HG03280 (cell line): ENCODE data around the gene HTR3B.
"Not testable (repeated sequence)": the region's sequence is repeated elsewhere in the genome, so short reads cannot be mapped to it uniquely, and the experiment has no call there.

Experiments
- ATAC-seq: cut with Tn5 transposase; IDR thresholded peaks from one replicate; pipeline ENCODE4 v1.9.1; 2021; ENCODE audit warnings: mild to moderate bottlenecking, moderate library complexity; ENCODE audit not compliant: unreplicated experiment

The HTR3B gene, protein sequence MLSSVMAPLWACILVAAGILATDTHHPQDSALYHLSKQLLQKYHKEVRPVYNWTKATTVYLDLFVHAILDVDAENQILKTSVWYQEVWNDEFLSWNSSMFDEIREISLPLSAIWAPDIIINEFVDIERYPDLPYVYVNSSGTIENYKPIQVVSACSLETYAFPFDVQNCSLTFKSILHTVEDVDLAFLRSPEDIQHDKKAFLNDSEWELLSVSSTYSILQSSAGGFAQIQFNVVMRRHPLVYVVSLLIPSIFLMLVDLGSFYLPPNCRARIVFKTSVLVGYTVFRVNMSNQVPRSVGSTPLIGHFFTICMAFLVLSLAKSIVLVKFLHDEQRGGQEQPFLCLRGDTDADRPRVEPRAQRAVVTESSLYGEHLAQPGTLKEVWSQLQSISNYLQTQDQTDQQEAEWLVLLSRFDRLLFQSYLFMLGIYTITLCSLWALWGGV

DNA sequence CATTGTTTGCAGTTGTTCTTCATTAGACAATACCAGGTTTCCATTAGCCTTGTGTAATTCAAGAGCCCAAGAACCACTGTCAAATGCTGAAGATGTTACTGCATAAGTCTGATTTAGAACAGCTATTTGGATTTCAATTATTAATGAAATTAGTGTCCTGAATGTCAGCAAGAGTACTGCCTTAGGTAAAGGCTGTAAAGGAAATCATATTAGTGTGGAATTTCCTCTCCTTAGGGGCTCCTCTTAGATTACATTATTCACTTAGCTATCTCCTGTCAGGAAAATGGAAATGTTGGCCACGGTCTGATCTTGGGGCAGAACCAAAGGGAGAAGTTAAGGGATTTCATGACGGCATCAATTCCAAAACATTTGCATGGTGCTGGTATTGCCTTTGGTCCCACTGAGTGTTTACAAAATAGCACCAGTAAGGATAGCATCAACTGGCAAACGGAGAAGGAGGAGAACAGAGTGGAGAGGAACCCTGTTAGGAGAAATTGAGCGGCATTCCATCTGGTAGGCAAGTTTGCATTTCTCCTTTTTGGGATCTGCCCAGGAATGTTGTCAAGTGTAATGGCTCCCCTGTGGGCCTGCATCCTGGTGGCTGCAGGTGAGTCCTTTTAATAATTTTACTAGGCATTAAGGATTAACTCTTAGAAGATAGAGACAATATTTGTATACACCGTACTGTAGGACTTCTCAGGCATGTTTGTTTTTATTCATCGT lies at the start of gene HTR3B:
TSS of gene HTR3B (plus strand) at position 418 of the 723 bp plus-strand sequence. CDS start at position 556, 138 bp downstream.
- ATAC-seq: no peak

DNA sequence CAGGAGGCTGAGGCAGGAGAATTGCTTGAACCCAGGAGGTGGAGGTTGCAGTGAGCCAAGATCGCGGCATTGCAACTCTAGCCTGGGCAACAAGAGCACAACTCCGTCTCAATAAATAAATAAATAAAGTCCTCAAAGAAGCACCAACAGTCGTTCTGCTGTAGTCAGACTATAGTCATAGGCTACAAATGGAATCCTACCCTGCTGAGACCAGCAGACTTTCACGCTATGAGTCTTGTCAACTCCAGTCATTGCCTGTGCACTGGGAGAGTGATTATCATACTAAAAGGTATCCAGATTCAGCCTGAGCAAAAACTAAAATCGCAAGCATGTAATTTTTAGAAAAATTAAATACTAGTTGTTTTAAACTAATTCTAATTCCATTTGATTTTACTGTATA lies 48.8 kb upstream of the HTR3B start:
- ATAC-seq: no peak

DNA sequence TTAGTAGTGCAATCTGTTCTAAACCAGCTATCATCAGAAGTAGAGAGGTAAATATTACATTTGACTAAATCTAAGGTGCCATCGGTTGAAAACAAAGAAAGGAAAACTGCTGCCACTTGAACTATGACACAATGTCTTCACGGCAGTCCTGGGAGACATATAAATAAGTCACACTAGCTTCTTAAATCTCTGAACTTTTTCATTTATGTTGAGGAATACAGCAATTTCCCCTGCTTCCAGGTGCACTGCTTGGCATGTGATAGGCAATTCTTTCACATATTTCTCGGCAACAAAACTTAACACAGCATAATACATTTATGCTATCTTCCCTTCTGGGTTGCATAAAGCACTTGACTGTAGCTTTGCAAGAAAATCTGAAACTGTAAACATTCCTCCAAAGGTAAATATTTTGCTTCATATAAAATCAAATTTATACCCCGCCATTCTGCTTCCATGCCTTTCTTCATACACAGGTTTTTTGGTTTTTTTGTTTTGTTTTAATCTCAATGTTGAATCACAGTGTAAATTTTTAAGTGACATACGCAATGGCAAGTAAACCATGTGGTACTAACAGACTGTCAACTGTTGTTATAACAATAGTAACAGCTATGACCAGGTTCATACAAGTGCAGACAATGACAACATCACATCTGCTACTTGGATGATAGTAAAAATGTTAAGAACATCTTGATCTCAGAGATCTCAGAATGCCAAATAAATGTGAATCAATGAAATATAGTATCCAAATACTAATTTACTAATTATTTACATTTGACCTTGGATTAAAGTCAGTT lies 47.4 kb upstream of the HTR3B start:
- ATAC-seq: no peak

DNA sequence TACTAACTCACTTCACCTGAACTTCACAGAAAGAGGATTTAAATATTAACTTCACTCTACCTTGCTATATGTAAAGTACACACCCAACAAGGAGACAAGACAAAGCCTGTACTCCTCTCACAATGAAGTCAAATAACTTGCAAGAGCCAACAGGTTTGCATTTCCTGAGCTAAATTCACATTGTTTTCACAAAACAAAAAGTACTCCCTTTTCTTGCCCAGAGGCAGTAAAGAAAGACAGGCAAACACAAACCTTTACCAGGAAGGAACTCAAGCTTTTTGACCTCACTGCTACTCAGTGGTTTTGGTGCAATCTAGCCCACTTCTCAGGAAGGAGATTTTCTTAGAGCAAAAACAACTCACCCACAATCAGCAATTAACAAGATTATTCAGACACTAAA lies 44.9 kb upstream of the HTR3B start:
- ATAC-seq: no peak

DNA sequence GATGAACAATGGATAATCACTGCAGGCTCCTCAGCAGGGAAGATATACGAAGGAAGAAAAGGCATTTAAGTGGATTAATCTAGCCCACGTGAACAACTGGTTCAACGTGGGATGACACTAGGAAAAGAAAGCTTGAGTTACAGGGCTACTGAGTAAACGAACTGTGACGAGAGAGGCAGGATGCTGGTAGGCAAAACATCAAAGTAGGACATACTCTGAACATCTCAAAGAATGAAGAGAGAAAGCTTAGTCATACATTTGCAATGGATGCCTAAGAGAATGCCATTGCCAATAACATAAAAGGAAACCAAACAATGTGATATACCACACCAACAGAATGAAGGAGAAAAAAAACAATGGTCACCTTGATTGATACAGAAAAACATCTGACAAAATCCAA lies 42.2 kb upstream of the HTR3B start:
- no peak for ATAC-seq

DNA sequence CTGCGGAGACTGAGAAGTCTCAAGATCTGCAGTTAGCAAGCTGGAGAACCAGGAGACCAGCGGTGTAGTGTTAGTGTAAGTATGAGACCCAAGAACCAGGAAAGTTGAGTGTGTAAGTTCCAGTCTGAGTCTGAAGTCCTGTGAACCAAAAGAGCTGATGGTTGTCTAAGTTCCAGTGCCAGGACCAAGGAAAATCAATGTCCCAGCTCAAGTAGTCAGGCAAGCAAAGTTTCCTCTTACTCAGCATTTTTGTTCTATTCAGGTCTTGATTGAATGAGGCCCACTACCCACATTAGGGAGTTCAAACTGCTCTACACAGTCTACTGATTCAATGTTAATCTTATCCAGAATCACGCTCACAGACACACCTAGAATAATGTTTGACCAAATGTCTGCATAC lies 40.2 kb upstream of the HTR3B start:
- no peak for ATAC-seq

DNA sequence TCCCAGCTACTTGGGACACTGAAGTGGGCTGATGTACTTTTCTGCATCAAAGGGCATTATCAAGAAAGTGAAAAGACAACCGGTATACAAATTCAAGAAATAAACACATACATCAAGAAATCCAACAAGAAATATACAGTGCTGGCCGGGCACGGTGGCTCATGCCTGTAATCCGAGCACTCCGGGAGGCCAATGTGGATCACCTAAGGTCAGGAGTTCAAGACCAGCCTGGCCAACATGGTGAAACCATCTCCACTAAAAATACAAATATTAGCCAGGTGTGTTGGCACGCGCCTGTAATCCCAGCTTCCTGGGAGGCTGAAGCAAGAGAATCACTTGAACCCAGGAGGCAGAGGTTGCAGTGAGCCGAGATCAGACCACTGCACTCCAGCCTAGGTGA lies 38.7 kb upstream of the HTR3B start:
- ATAC-seq: no peak

DNA sequence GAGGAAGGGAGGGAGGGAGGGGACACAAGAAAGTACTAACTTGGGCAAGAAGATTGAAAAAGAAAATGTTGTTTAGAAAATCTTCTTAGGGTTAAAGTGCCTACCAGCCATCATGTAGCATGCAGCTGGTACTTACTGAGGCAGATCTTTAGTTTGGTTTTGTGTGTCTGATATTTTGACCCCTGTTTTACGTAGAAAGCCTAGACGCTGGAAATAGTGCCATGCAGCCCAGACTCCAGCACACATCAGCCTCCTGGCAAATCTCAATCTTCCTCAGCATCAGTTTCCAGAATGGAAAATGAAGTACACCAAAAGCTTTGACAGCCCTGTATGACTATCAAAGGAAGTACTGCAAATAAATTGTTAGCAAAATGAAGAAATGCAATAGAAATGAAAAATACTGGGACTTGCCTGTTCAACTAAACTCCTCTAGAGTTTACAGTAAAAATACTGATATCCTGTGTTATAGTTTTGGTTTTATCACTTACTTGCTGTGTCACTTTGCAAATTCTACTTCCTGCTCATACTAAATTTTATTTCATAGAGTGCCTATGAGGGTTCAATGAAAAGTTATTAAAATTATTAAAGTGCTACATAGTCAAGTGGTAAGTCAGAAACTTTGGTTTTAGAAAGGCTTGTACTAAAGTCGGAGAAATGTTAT lies 36.6 kb upstream of the HTR3B start:
- ATAC-seq: no peak

DNA sequence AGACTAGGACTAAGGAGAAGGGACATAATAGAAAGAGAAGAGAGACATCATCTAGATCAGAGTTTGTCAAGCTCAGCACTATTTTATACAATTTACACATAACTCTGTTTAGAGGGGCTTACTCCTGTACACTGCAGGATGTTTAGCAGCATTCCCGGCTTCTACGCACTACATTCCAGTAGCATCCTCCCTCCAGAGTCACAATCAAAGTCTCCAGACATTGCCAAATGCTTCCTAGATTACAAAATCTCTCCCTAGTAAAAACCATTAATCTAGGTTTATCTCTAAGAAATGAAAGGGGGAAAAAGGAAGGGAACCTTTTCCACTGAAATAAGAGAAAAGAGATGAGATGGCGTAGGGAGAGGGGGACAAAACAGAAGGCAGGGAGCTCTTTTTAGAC lies 33.3 kb upstream of the HTR3B start:
- no peak for ATAC-seq

DNA sequence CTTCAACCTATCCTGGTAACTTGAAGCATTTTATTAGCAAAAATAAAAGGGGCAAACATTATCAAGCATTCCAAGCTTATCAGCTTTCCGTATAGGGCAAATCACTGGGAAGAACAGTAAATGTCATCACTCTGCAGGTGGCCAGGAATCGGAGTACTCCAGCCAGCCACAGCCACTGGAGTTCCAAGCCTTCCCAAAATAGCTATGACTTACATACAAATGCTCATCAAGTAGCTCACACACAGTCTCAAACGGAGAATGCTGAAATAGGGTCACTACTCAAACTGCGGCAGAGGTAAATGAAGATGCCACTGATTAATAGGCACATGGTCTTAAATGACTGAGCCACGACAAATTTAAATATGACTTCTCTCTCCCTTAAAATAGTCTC lies 31.4 kb upstream of the HTR3B start:
- ATAC-seq: no peak

DNA sequence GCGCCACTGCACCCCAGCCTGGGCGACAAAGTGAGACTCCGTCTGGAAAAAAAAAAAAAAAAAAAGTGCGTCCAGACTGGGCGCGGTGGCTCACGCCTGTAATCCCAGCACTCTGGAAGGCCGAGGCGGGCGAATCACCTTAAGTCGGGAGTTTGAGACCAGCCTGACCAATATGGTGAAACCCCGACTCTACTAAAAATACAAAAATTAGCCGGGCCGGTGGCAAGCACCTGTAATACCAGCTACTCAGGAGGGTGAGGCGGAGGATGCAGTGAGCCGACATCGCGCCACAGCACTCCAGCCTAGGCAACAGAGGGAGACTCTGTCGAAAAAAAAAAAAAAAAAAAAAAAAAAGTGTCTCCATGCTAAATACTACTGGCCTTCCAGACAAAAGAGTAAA lies 30.5 kb upstream of the HTR3B start:
- ATAC-seq: no peak

DNA sequence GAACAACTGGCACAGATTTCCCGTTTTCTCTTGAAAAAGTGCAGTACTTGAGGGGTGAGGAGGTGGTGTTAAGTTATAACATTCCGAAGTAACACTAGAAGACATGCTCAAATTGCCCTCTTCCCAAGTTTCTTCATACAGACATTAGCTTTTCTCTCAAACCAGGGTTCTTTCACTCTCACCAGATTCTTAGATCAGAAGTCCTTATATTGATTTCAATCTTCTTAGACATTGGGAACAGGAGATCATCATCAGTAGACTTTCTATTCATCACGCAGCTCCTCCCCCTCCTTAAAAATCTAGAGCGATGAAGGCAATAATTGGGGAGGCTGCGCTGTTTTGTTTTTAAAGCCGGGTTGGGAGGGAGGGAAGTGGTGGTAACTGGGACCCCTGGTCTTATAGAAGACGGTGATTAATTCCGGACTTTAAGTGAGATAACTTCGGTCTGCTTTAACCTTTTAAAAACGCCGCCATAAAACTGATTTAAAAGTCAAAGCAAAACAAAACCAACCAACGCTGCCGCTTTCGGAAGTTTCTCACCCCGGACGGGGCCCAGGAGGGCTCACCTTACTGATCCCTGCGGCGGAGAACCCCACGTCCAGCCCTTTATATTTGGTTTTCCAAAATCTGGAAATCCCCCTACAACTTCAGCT lies 29.9 kb upstream of the HTR3B start:
- peak; percentile 36 for ATAC-seq

DNA sequence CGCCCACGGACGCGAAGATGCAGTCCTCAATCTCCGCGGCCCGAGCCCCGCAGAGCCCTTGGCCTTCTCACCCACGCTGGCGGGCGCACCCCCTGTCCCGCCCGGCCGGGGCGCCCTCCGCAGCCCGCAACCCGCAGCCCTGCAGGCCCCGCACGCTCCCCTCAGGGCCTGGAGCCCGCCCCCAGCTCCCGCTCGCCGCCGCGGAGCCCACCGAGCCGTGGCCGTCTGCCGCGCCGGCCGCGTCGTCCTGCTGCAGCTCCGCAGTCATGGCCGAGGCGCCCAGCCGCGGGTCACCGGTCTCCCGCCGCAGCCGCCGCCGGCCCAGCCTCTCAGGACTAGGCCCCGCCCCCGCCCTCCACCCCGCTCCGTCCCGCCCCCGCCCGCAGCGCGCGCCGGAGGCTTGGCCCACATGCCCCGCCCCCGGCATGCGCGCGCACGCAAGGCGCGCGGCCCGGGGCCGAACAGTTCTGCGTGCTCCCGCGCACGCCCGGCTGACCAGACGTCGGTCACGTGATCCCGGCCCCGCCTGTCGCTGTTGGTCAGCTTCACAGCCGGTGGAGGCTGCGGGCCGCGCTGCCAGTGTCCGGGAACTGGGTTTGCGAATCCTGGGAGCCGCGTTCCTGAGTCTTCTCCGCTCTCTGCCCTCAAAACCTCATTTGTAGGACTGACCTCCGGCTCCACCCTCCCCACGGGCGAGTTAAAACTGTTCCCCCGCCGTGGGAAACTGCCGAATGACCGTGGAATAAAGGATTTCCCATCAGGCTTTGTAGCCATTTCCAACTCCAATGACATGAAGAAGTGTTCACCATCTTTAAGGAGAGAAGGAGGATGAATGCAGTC lies 29.1 kb upstream of the HTR3B start, which contains the start of gene USP28:
TSS of gene USP28 (minus strand) at position 339 of the 840 bp plus-strand sequence. CDS start at position 268, 71 bp downstream.
- peak; percentile 81 for ATAC-seq

DNA sequence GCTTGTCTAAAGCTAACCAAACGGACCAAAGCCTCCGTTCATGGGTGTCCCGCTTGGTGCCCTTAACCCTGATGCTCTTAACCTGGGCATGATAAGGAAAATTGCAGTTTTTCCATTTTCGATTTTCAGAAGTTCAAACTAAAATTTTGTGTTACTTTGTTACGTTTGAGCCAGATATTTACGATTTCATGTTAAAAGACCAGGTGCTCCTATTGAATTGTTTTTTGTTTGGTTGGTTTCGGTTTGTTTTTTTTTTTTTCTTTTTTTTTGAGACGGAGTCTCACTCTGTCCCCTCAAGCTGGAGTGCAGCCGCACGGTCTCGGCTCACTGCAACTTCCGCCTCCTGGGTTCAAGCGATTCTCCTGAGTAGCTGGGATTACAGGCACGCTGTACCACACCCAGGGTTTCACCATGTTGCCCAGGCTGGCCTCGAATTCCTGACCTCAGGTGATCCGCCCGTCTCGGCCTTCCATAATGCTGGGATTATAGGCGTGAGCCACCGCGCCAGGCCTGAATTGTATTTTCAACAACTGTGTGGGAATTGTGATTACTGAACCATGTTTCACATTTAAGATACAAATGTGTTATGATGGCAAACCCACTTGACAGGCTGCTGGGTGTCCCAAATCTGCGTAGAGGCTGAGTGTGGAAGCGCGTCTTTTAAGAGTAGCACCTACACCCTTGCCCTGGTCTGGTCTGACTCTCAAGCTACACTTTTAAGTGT lies 28.4 kb upstream of the HTR3B start:
- no peak for ATAC-seq

DNA sequence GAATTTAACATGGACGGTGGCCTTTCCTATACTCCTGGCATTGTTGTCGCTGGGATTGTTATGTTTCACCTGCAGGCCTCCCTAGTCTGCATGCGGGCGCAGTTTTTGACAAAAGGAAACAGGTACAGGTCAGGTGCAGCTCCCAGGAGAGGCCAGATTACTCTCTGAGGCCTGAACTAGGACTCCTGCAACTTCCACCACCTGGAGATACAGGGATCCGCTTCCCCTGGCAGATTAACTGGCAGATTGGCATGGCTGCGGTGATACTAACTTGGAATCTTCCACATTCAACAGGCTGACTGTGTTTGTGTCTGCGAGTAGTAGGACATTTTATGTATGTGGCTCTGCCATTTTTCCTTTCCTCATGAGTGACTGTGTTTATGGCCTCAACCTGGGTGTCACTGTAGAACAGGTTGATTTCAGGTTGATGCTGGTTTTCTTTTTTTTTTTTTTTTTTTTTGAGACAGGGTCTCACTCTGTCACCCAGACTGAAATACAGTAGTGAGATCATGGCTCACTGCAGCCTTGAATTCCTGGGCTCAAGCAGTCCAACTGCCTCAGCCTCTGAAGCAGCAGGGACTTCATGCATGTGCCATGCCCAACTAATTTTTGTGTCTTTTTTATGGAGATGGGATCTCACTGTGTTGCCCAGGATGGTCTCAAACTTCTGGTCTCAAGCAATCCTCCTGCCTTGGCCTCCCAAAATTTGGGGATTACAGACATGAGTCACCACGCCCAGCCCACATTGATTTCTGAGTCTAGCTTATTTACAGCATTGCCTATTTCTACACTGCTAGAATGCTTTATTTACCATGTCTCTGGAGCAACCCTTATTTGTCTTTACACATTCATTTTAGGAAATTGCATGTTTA lies 27.6 kb upstream of the HTR3B start:
- ATAC-seq: no peak

DNA sequence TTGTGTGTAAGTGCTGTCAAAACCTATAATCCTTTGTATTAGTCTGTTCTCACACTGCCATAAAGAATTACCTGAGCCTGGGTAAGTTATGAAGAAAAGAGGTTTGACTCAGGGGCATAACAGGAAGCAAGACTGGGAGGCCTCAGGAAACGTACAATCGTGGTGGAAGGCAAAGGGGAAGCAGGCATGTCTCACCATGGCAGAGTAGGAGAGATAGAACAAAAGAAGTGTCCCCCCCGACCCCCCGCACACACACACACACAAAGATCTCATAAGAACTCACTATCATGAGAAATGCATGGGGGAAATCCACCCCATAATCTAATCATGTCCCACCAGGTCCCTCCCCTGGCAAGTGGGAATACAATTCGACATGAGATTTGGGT lies 26.9 kb upstream of the HTR3B start:
- no peak for ATAC-seq

DNA sequence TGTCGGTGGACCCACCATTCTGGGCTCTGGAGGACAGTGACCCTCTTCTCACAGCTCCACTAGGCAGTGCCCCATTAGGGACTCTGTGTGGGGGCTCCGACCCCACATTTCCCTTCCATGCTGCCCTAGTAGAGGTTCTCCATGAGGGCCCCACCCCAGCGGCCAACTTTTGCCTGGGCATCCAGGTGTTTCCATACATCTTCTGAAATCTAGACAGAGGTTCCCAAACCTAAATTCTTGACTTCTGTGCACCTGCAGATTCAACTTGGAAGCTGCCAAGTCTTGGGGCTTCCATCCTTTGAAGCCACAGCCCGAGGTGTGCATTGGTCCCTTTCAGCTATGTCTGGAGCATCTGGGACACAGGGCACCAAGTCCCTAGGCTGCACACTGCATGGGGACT lies 25.1 kb upstream of the HTR3B start:
- not testable (repeated sequence) for ATAC-seq

DNA sequence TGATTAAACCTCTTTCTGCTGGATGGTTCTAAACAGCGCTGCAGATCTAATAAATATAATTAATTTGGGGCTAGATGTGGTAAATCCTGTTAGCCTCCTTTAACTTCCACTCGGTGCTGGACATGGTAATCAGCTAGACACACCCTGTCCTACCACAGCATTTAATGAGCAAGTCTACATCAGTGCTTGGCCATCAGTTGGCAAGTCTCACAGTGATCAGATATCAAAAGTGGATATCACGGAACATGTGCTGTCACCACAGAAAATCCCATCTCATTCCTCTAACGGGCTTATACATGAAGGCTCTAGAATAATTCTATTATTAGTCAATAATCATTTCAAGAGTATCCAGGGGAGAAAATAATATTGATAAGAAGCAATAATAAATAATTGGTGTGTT lies 23.6 kb upstream of the HTR3B start:
- ATAC-seq: no peak
